Endothelial cell (in vitro differentiated cells): ENCODE measurements around the gene DRAM1. TPM values are rescaled to one million over a fixed set of nuclear protein-coding genes. Genes with fewer than 3 reads are reported as not detected.

Source experiments
- DNase-seq: peaks from one replicate; pipeline ENCODE4 v3.0.0; 2021; ENCODE audit warnings: low spot score
- H3K27ac Mint-ChIP-seq: one replicate; pipeline ENCODE4 v1.8.0; 2021; ENCODE audit warnings: mixed read lengths, inconsistent platforms; ENCODE audit not compliant: unreplicated experiment
- H3K27me3 Mint-ChIP-seq: one replicate; pipeline ENCODE4 v1.8.0; 2021; ENCODE audit warnings: mild to moderate bottlenecking, moderate library complexity, mixed read lengths, inconsistent platforms; ENCODE audit not compliant: unreplicated experiment
- H3K36me3 Mint-ChIP-seq: one replicate; pipeline ENCODE4 v1.8.0; 2021; ENCODE audit warnings: mild to moderate bottlenecking, low read depth, mixed read lengths, inconsistent platforms; ENCODE audit not compliant: unreplicated experiment
- H3K4me1 Mint-ChIP-seq: one replicate; pipeline ENCODE4 v1.8.0; 2021; ENCODE audit warnings: mild to moderate bottlenecking, mixed read lengths, inconsistent platforms; ENCODE audit not compliant: unreplicated experiment
- H3K4me3 Mint-ChIP-seq: one replicate; pipeline ENCODE4 v1.8.0; 2021; ENCODE audit warnings: mild to moderate bottlenecking, mixed read lengths, inconsistent platforms; ENCODE audit not compliant: unreplicated experiment
- H3K9me3 Mint-ChIP-seq: one replicate; pipeline ENCODE4 v1.8.0; 2021; ENCODE audit warnings: mixed read lengths, inconsistent platforms; ENCODE audit not compliant: unreplicated experiment
- CTCF ChIP-seq: fragments of 200-600 bp; sonication (generic); IDR thresholded peaks from one replicate; pipeline ENCODE4 v1.5.0; 2021; ENCODE audit warnings: antibody characterized with exemption; ENCODE audit not compliant: unreplicated experiment
- total RNA-seq: library from RNA; stranded (reverse); fragmentation: NEBNext Ultra II Directional; extraction: Animal tissue kit (Norgen Biotek cat#: 25700); gene quantifications from one replicate; pipeline ENCODE4 v1.2.1, GENCODE V29; 2021; ENCODE audit not compliant: unreplicated experiment

DRAM1 gene
- total RNA-seq, 1 donor from 2014 or later = 26.9 TPM

GRCh38 chr12:101966496-101966895 lies 89.1 kb downstream of the DRAM1 start:
- H3K27me3 Mint-ChIP-seq = no peaks in the 10 kb centered on the region
- H3K9me3 Mint-ChIP-seq = no peaks in the 10 kb centered on the region
- no peak overlapping the region for H3K27ac Mint-ChIP-seq
- H3K4me3 Mint-ChIP-seq = no peak overlapping the region
- H3K36me3 Mint-ChIP-seq = no peaks in the 10 kb centered on the region
- DNase-seq = no peak
- no peak for TF ChIP-seq CTCF
- no peaks in the 10 kb centered on the region for H3K4me1 Mint-ChIP-seq

- no peaks in the 10 kb centered on the region for H3K9me3 Mint-ChIP-seq
- no peak overlapping the region for H3K4me3 Mint-ChIP-seq
- no peaks in the 10 kb centered on the region for H3K27me3 Mint-ChIP-seq
- no peak for DNase-seq
- H3K27ac Mint-ChIP-seq = no peak overlapping the region
- TF ChIP-seq CTCF = no peak
- no peaks in the 10 kb centered on the region for H3K36me3 Mint-ChIP-seq
- H3K4me1 Mint-ChIP-seq = no peaks in the 10 kb centered on the region
Observed at GRCh38 chr12:101967506-101967905, 90.1 kb downstream of the DRAM1 start.

GRCh38 chr12:101968770-101969169 lies 91.4 kb downstream of the DRAM1 start:
- Mint-ChIP-seq H3K27ac (no peak overlapping the region), H3K4me3 (no peak overlapping the region), H3K27me3 (no peaks in the 10 kb centered on the region), H3K9me3 (no peaks in the 10 kb centered on the region), H3K4me1 (no peaks in the 10 kb centered on the region), H3K36me3 (no peaks in the 10 kb centered on the region)
- TF ChIP-seq CTCF = no peak
- DNase-seq = no peak

Other genes starting within 250 kb of the DRAM1 start
- 6.2 TPM for gene CHPT1, start 179.9 kb upstream of the DRAM1 start, total RNA-seq
- gene SYCP3, start 138.1 kb upstream of the DRAM1 start, total RNA-seq = not detected
- gene GNPTAB, start 46.6 kb upstream of the DRAM1 start, total RNA-seq = 47.6 TPM
- gene WASHC3, start 184.4 kb downstream of the DRAM1 start, total RNA-seq = 19.7 TPM
- gene NUP37, start 242.5 kb downstream of the DRAM1 start, total RNA-seq = 17.3 TPM
- gene PARPBP, start 242.6 kb downstream of the DRAM1 start, total RNA-seq = 7.5 TPM